H1 (cell line): ENCODE data around the gene CACNA2D3. TPM values are rescaled to one million over a fixed set of nuclear protein-coding genes. Genes with fewer than 3 reads are reported as not detected.

Experiments used
- CTCF ChIA-PET: fragments of 300-600 bp; sonication (Branson Sonifier 250); formaldehyde crosslinking; loops from one replicate; lab custom pipeline; 2021; ENCODE audit not compliant: partially characterized antibody; lab: Charles Lee
- POLR2A ChIA-PET: fragments of 300-600 bp; sonication (Branson Sonifier 250); formaldehyde crosslinking; loops from one replicate; lab custom pipeline; 2021; ENCODE audit warnings: inconsistent platforms; ENCODE audit not compliant: partially characterized antibody; lab: Charles Lee
- DNase-seq, 2 experiments: peaks; one replicate each; pipeline versions ENCODE4 v3.0.0 to v3.0.0-alpha.2; 2010 to 2022; ENCODE audit warnings: low spot score in 2 of 2, low read depth in 1 of 2, mixed read lengths in 1 of 2
- FAIRE-seq: peaks from 2 replicates; lab custom pipeline; 2011; peaks lifted over from hg19 to GRCh38; lab: Jason Lieb, UNC
- H2AFZ ChIP-seq: 2 replicates; pipeline ENCODE4 v1.8.1; 2012; ENCODE audit warnings: low read length, inconsistent platforms
- H2AK5ac ChIP-seq: 2 replicates; pipeline ENCODE4 v1.6.1; 2013; ENCODE audit warnings: low read depth, low read length
- H2BK120ac ChIP-seq: replicated peaks from 2 replicates; pipeline ENCODE3; 2013; ENCODE audit warnings: low read depth, low read length, inconsistent platforms
- H2BK12ac ChIP-seq: 2 replicates; pipeline ENCODE4 v1.6.1; 2013; ENCODE audit warnings: low read depth, low read length
- H2BK15ac ChIP-seq: 2 replicates; pipeline ENCODE4 v1.6.1; 2013; ENCODE audit warnings: low read length
- H2BK20ac ChIP-seq: 2 replicates; pipeline ENCODE4 v1.6.1; 2013; ENCODE audit warnings: low read length
- H2BK5ac ChIP-seq: 2 replicates; pipeline ENCODE4 v1.6.1; 2013; ENCODE audit warnings: low read depth, low read length
- H3K14ac ChIP-seq: 2 replicates; pipeline ENCODE4 v1.6.1; 2013; ENCODE audit warnings: inconsistent platforms; ENCODE audit not compliant: insufficient read length
- H3K18ac ChIP-seq: 2 replicates; pipeline ENCODE4 v1.6.1; 2013; ENCODE audit warnings: low read length; ENCODE audit errors: extremely low read depth
- H3K23ac ChIP-seq: 2 replicates; pipeline ENCODE4 v1.6.1; 2013; ENCODE audit warnings: inconsistent platforms; ENCODE audit not compliant: insufficient read length
- H3K23me2 ChIP-seq: 2 replicates; pipeline ENCODE4 v1.6.1; 2013; ENCODE audit warnings: low read depth, low read length
- H3K27ac ChIP-seq: 2 replicates; pipeline ENCODE4 v1.6.1; 2011; ENCODE audit warnings: low read depth, low read length, inconsistent platforms
- H3K27me3 ChIP-seq, 4 experiments: replicated peaks in 1 of 4; 1 replicate in 1 of 4; 2 replicates in 3 of 4; pipeline versions ENCODE4 v1.6.1 to v1.8.1; 2011 to 2013; ENCODE audit warnings: low read length in 3 of 4, mild to moderate bottlenecking in 3 of 4, inconsistent platforms in 2 of 4, mixed read lengths in 2 of 4, moderate library complexity in 1 of 4; ENCODE audit not compliant: control insufficient read depth in 3 of 4, insufficient read depth in 3 of 4; ENCODE audit errors: extremely low read depth in 1 of 4
- H3K36me3 ChIP-seq, 4 experiments: 2 replicates each; pipeline versions ENCODE4 v1.6.1 to v1.8.1; 2011 to 2013; ENCODE audit warnings: mild to moderate bottlenecking in 4 of 4, low read length in 3 of 4, moderate library complexity in 2 of 4, control low read depth in 1 of 4, inconsistent platforms in 1 of 4; ENCODE audit not compliant: insufficient read depth in 4 of 4, control insufficient read depth in 2 of 4
- H3K4ac ChIP-seq: replicated peaks from 2 replicates; pipeline ENCODE3; 2013; ENCODE audit warnings: low read length, low read depth, mixed read lengths, inconsistent platforms; ENCODE audit not compliant: insufficient read length
- H3K4me1 ChIP-seq, 4 experiments: replicated peaks in 1 of 4; 1 replicate in 1 of 4; 2 replicates in 3 of 4; pipeline versions ENCODE4 v1.6.1 to v1.8.1; 2011 to 2013; ENCODE audit warnings: low read length in 3 of 4, inconsistent platforms in 2 of 4, mixed read lengths in 1 of 4; ENCODE audit not compliant: insufficient read depth in 4 of 4, control insufficient read depth in 3 of 4
- H3K4me2 ChIP-seq, 2 experiments: 2 replicates each; pipeline versions ENCODE4 v1.6.1 to v1.8.1; 2011 to 2013; ENCODE audit warnings: low read depth in 2 of 2, low read length in 2 of 2, control low read depth in 1 of 2, inconsistent platforms in 1 of 2, mild to moderate bottlenecking in 1 of 2; ENCODE audit not compliant: insufficient read depth in 1 of 2
- H3K4me3 ChIP-seq, 4 experiments: fragments of 200-600, 300-600 bp in 1 of 4; sonication (generic), shearing (Covaris generic), sonication (Bioruptor Twin) in 1 of 4; 2 replicates each; pipeline versions ENCODE4 v1.5.1 to v1.8.1; 2011 to 2016; ENCODE audit warnings: low read length in 4 of 4, low read depth in 3 of 4, control low read depth in 2 of 4, inconsistent platforms in 2 of 4, mild to moderate bottlenecking in 2 of 4, mixed read lengths in 1 of 4, moderate library complexity in 1 of 4; ENCODE audit not compliant: insufficient read depth in 2 of 4; ENCODE audit errors: extremely low read depth in 1 of 4
- H3K56ac ChIP-seq: replicated peaks from 2 replicates; pipeline ENCODE3; 2013; ENCODE audit warnings: low read depth, mild to moderate bottlenecking, mixed read lengths, low read length, inconsistent platforms; ENCODE audit not compliant: insufficient read length
- H3K79me1 ChIP-seq: 2 replicates; pipeline ENCODE4 v1.6.1; 2013; ENCODE audit warnings: low read depth, low read length, control low read depth
- H3K79me2 ChIP-seq, 2 experiments: 2 replicates each; pipeline versions ENCODE4 v1.6.1 to v1.8.1; 2012 to 2013; ENCODE audit warnings: low read length in 2 of 2, mild to moderate bottlenecking in 2 of 2, inconsistent platforms in 1 of 2; ENCODE audit not compliant: insufficient read depth in 2 of 2, control insufficient read depth in 1 of 2
- H3K9ac ChIP-seq, 4 experiments: replicated peaks in 1 of 4; 1 replicate in 1 of 4; 2 replicates in 3 of 4; pipeline versions ENCODE4 v1.6.1 to v1.8.1; 2011 to 2013; ENCODE audit warnings: low read depth in 3 of 4, low read length in 3 of 4, control low read depth in 2 of 4, mild to moderate bottlenecking in 2 of 4, moderate library complexity in 2 of 4, inconsistent platforms in 1 of 4; ENCODE audit errors: extremely low read depth in 1 of 4
- H3K9me3 ChIP-seq, 2 experiments: 2 replicates each; pipeline versions ENCODE4 v1.6.1 to v1.8.1; 2012 to 2013; ENCODE audit warnings: mild to moderate bottlenecking in 2 of 2, moderate library complexity in 2 of 2, control low read depth in 1 of 2, inconsistent platforms in 1 of 2, low read depth in 1 of 2, low read length in 1 of 2, mixed read lengths in 1 of 2; ENCODE audit not compliant: insufficient read depth in 2 of 2
- H4K20me1 ChIP-seq, 2 experiments: replicated peaks in 1 of 2; 2 replicates each; pipeline versions ENCODE3 to v1.8.1; 2011 to 2013; ENCODE audit warnings: inconsistent platforms in 2 of 2, low read length in 2 of 2, mild to moderate bottlenecking in 1 of 2; ENCODE audit not compliant: insufficient read depth in 2 of 2, control insufficient read depth in 1 of 2
- H4K5ac ChIP-seq: 2 replicates; pipeline ENCODE4 v1.6.1; 2013; ENCODE audit warnings: low read length, low read depth, mixed read lengths, inconsistent platforms; ENCODE audit not compliant: insufficient read length
- H4K8ac ChIP-seq: 2 replicates; pipeline ENCODE4 v1.8.0; 2013; ENCODE audit warnings: mild to moderate bottlenecking, moderate library complexity, low read length, inconsistent platforms; ENCODE audit not compliant: insufficient read depth; ENCODE audit errors: extremely low read depth
- H4K91ac ChIP-seq: replicated peaks from 2 replicates; pipeline ENCODE3; 2013; ENCODE audit warnings: low read length, mixed read lengths, inconsistent platforms; ENCODE audit not compliant: insufficient read length
- CHD7 ChIP-seq: fragments of 300-600 bp; sonication (generic); IDR thresholded peaks from 2 replicates; pipeline ENCODE4 v1.7.1; 2012; ENCODE audit warnings: low read length, moderate library complexity, mild to moderate bottlenecking, inconsistent platforms; ENCODE audit not compliant: insufficient replicate concordance
- WGBS, 2 experiments: shearing (Covaris generic) in 1 of 2; methylation state at CpG; one replicate each; pipeline versions ENCODE4 v1.1.6 to v1.1.7; 2013 to 2015; ENCODE audit warnings: low lambda C conversion rate in 2 of 2, mixed read lengths in 2 of 2, inconsistent platforms in 1 of 2, low coverage in 1 of 2, missing lambda C conversion rate in 1 of 2; ENCODE audit not compliant: insufficient replicate concordance in 2 of 2, insufficient coverage in 1 of 2, insufficient read length in 1 of 2; ENCODE audit errors: extremely low coverage in 1 of 2, missing lambda C conversion rate in 1 of 2; 5-methylcytosine and 5-hydroxymethylcytosine counted together
- polyA plus RNA-seq, 7 experiments: library from polyadenylated mRNA; depleted of rRNA in 3 of 7; stranded (reverse) in 5 of 7; unstranded in 2 of 7; fragments of >200 nt in 5 of 7; fragments of 200-250 nt in 2 of 7; gene quantifications; 1 replicate in 5 of 7; 2 replicates in 1 of 7; 4 replicates in 1 of 7; pipeline versions ENCODE4 v1.2.1 to v1.2.3, GENCODE V29; 2011 to 2013; ENCODE audit warnings: missing spikeins in 2 of 7, mixed read lengths in 2 of 7
- total RNA-seq: library from RNA; stranded (reverse); fragmentation: NEBNext Ultra II Directional; extraction: Animal tissue kit (Norgen Biotek cat#: 25700); gene quantifications from 2 replicates; pipeline ENCODE4 v1.2.1, GENCODE V29; 2021

Gene CACNA2D3
- total and polyA plus RNA-seq, 2 of the 8 experiments (the other 6 are each of a cell fraction or from before 2014, with no cell fraction given), result 1.5 to 1.8 TPM

GRCh38 chr3:55107187-55107586 lies 984.8 kb downstream of the CACNA2D3 start:
- Histone ChIP-seq H3K36me3 (no peaks in the 10 kb centered on the region), H2BK12ac (no peak overlapping the region), H3K9ac (no peak overlapping the region), H3K27me3 (no peaks in the 10 kb centered on the region), H3K4me1 (no peaks in the 10 kb centered on the region), H3K14ac (no peak overlapping the region), H2BK15ac (no peak overlapping the region), H3K56ac (no peak overlapping the region), H3K4ac (no peak overlapping the region), H3K23me2 (no peaks in the 10 kb centered on the region), H2BK20ac (no peak overlapping the region), H4K8ac (no peak overlapping the region), H2BK120ac (no peak overlapping the region), H3K79me1 (no peaks in the 10 kb centered on the region), H4K5ac (no peak overlapping the region), H4K91ac (no peak overlapping the region), H3K9me3 (no peaks in the 10 kb centered on the region), H2AK5ac (no peak overlapping the region), H3K4me2 (no peak overlapping the region), H3K18ac (no peak overlapping the region), H3K27ac (no peak overlapping the region), H2BK5ac (no peak overlapping the region), H2AFZ (no peak overlapping the region), H3K79me2 (no peaks in the 10 kb centered on the region), H4K20me1 (no peaks in the 10 kb centered on the region), H3K23ac (no peak overlapping the region), H3K4me3 (no peak overlapping the region)
- POLR2A ChIA-PET, result no interaction called here
- CTCF ChIA-PET, result no interaction called here
- WGBS, 2 experiments, result 66% methylated on average over 6 of the region's 6 CpGs; no CpG with 5 or more reads in 1 of the 2 experiments
- FAIRE-seq, result no peak
- no peak for DNase-seq
- TF ChIP-seq CHD7, result no peak
